Esophagus (tissue), 2 donors: ENCODE measurements around the gene RALGAPA2. TPM values are rescaled to one million over a fixed set of nuclear protein-coding genes. Genes with fewer than 3 reads are reported as not detected.

Source experiments
- H3K27ac ChIP-seq, 2 donors: one replicate each; pipeline ENCODE4 v1.5.1; 2013; ENCODE audit warnings: low read depth in 2 of 2, mild to moderate bottlenecking in 2 of 2, inconsistent platforms in 1 of 2, low read length in 1 of 2, moderate library complexity in 1 of 2
- H3K27me3 ChIP-seq, 2 donors: one replicate each; pipeline ENCODE4 v1.6.1; 2013; ENCODE audit warnings: low read length in 2 of 2, control low read depth in 1 of 2, mild to moderate bottlenecking in 1 of 2; ENCODE audit not compliant: insufficient read depth in 2 of 2, control insufficient read depth in 1 of 2
- H3K36me3 ChIP-seq, 2 donors: one replicate each; pipeline ENCODE4 v1.6.1; 2013; ENCODE audit warnings: low read length in 1 of 2; ENCODE audit not compliant: control insufficient read depth in 2 of 2, insufficient read depth in 2 of 2
- H3K4me1 ChIP-seq, 2 donors: one replicate each; pipeline ENCODE4 v1.6.1; 2013; ENCODE audit warnings: low read length in 1 of 2; ENCODE audit not compliant: control insufficient read depth in 2 of 2, insufficient read depth in 2 of 2
- H3K4me3 ChIP-seq, 2 donors: one replicate each; pipeline ENCODE4 v1.5.1; 2013; ENCODE audit warnings: low read length in 2 of 2, mild to moderate bottlenecking in 2 of 2, low read depth in 1 of 2, moderate library complexity in 1 of 2
- H3K9me3 ChIP-seq, 2 donors: one replicate each; pipeline ENCODE4 v1.6.1; 2013; ENCODE audit warnings: mild to moderate bottlenecking in 2 of 2, low read depth in 1 of 2, low read length in 1 of 2, moderate library complexity in 1 of 2; ENCODE audit not compliant: control insufficient read depth in 2 of 2, insufficient read depth in 1 of 2
- WGBS, 2 donors: extraction: QIAGEN DNeasy Blood & Tissue Kit; methylation state at CpG; one replicate each; pipeline ENCODE4 v1.1.7; 2013; 5-methylcytosine and 5-hydroxymethylcytosine counted together
- polyA plus RNA-seq, 2 donors: library from polyadenylated mRNA; stranded (reverse); fragments of 200-250 nt; gene quantifications; one replicate each; pipeline ENCODE4 v1.2.3, GENCODE V29; 2013
- donor health status: healthy with polysubstance abuse.
- donor health status: Bipolar disorder and iron deficiency.

RALGAPA2 gene
- polyA plus RNA-seq, 2 donors: 3.5 to 3.7 TPM

- 76 to 78% methylated on average over 5 of the region's 5 CpGs for WGBS, 2 donors
- Histone ChIP-seq H3K27me3 (no peaks in the 10 kb centered on the region), H3K9me3 (no peaks in the 10 kb centered on the region), H3K4me3 (no peak overlapping the region), H3K27ac (no peak overlapping the region), H3K36me3 (peaks cover 0 to 3% of the 10 kb centered on the region in 2 donors), H3K4me1 (no peaks in the 10 kb centered on the region)
Measured at GRCh38 chr20:20425823-20426654, 286.4 kb downstream of the RALGAPA2 start.

- no peaks in the 10 kb centered on the region for H3K9me3 ChIP-seq
- H3K4me1 ChIP-seq: no peaks in the 10 kb centered on the region
- 97 to 100% methylated on average over 1 of the region's 1 CpG for WGBS, 2 donors
- peaks cover 0 to 3% of the 10 kb centered on the region in 2 donors for H3K36me3 ChIP-seq
- no peak overlapping the region for H3K4me3 ChIP-seq
- H3K27ac ChIP-seq: no peak overlapping the region
- no peaks in the 10 kb centered on the region for H3K27me3 ChIP-seq
Measured at GRCh38 chr20:20423117-20423516, 289.3 kb downstream of the RALGAPA2 start.

DNA sequence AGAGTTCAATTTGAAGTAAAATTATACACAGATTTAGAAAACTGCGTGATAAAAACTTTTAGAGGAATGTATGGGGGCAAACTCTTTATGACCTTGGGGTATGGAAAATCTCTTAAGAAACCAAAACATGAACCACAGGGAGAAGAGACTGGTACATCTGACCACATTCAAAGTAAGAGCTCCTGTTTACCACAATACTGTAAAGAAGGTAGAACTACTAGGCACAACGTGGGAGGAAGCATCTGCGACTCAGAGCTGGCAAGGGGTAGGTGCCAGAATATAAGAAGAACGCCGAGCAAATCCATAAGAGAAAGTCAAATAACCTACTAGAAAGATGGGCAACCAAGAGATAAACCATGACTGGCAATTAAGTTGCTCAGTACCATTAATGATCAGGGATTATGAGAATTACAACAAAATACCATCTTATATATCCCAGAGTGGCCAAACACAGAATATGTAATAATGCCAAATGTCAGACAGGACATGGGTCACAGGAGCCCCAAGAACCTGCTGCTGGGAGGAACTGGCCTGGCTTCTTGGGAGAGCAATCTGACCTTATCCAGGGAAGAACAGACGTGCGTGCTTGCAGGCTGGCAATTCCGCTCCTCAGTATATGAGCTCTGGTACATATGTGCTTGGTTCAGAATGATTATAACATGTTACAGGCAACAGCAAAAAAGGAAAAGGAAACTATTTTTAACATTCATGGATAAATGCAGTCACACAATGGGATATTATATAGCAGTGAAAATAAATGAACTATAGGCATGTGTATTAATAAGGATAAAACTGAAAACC lies 294.4 kb downstream of the RALGAPA2 start:
- Histone ChIP-seq H3K4me3 (no peak overlapping the region), H3K27me3 (no peaks in the 10 kb centered on the region), H3K27ac (no peak overlapping the region), H3K9me3 (no peaks in the 10 kb centered on the region), H3K36me3 (peaks cover 0 to 2% of the 10 kb centered on the region in 2 donors), H3K4me1 (no peaks in the 10 kb centered on the region)
- WGBS, 2 donors: 92 to 95% methylated on average over 8 of the region's 8 CpGs

DNA sequence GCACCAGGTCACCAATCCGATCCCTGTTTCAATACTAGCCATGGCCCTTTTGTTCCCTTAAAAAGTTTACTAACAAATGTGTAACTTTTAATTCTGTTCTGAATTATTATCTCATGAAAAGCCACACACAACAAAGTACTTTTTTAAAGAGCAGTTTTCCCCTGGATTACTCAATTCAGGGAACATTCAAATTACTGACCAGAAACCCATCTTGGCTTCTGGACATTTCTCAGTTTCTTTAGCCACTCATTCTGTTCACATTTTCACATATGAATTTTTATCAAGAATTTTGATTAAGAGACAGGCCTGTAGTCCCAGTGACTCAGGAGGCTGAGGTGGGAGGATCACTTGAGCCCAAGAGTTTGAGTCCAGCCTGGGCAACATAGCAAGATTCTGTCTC lies 297.1 kb downstream of the RALGAPA2 start:
- peaks cover 0 to 2% of the 10 kb centered on the region in 2 donors for H3K36me3 ChIP-seq
- H3K4me3 ChIP-seq: no peak overlapping the region
- H3K9me3 ChIP-seq: no peaks in the 10 kb centered on the region
- no peaks in the 10 kb centered on the region for H3K4me1 ChIP-seq
- no peak overlapping the region for H3K27ac ChIP-seq
- no peaks in the 10 kb centered on the region for H3K27me3 ChIP-seq
- WGBS, 2 donors: 89 to 95% methylated on average over 1 of the region's 1 CpG

DNA sequence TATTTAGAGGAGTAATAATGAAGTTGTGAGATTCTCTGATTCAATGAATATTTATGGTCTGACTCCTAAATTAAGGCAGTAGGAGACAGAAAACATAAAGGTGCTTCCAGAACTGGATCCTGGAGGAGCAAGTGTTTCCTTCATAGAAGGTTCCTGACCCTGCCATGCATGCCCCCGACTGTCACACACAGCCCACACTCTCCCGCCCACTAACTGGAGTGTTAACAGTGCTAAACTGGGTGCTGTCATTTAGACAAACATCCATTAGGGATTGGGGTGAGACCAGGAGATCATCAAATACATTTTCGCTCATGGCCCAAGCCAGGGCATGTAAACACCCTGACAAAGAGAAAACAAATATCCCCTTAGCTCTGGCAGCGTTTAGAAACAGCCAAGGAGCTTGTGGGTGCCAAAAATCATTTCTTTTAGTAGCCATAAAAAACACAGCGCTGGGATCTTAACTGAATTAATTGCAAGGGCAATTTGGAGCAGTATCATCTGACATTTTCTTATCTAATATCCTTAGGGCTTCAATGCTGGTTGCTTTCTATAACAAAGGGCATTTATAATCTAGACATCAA lies 297.7 kb downstream of the RALGAPA2 start:
- no peaks in the 10 kb centered on the region for H3K27me3 ChIP-seq
- 66% methylated on average over 5 of the region's 5 CpGs for WGBS, 2 donors

GRCh38 chr20:20413810-20414281 lies 298.6 kb downstream of the RALGAPA2 start:
- H3K9me3 ChIP-seq: no peaks in the 10 kb centered on the region
- H3K4me1 ChIP-seq: no peaks in the 10 kb centered on the region
- 91 to 92% methylated on average over 21 of the region's 21 CpGs for WGBS, 2 donors
- peaks cover 0 to 6% of the 10 kb centered on the region in 2 donors for H3K36me3 ChIP-seq
- no peaks in the 10 kb centered on the region for H3K27me3 ChIP-seq
- H3K27ac ChIP-seq: no peak overlapping the region
- no peak overlapping the region for H3K4me3 ChIP-seq

More for the DNA sequence above, 297.7 kb downstream of the RALGAPA2 start:
- Histone ChIP-seq H3K27ac (no peak overlapping the region), H3K4me1 (no peaks in the 10 kb centered on the region), H3K9me3 (no peaks in the 10 kb centered on the region), H3K4me3 (no peak overlapping the region), H3K36me3 (peaks cover 0 to 2% of the 10 kb centered on the region in 2 donors)

GRCh38 chr20:20412750-20413149 lies 299.7 kb downstream of the RALGAPA2 start:
- Histone ChIP-seq H3K4me3 (no peak overlapping the region), H3K36me3 (peaks cover 0 to 7% of the 10 kb centered on the region in 2 donors), H3K4me1 (no peaks in the 10 kb centered on the region), H3K27ac (no peak overlapping the region), H3K27me3 (no peaks in the 10 kb centered on the region), H3K9me3 (no peaks in the 10 kb centered on the region)
- WGBS, 2 donors: 71 to 75% methylated on average over 9 of the region's 9 CpGs

GRCh38 chr20:20411836-20412235 lies 300.6 kb downstream of the RALGAPA2 start:
- H3K4me3 ChIP-seq: no peak overlapping the region
- 92 to 94% methylated on average over 17 of the region's 17 CpGs for WGBS, 2 donors
- H3K4me1 ChIP-seq: no peaks in the 10 kb centered on the region
- H3K27ac ChIP-seq: no peak overlapping the region
- H3K36me3 ChIP-seq: peaks cover 0 to 7% of the 10 kb centered on the region in 2 donors
- H3K9me3 ChIP-seq: no peaks in the 10 kb centered on the region
- H3K27me3 ChIP-seq: no peaks in the 10 kb centered on the region

- Histone ChIP-seq H3K27ac (no peak overlapping the region), H3K9me3 (no peaks in the 10 kb centered on the region)
- WGBS, 2 donors: 90 to 91% methylated on average over 12 of the region's 12 CpGs
Measured at GRCh38 chr20:20411402-20411801, 301.0 kb downstream of the RALGAPA2 start.

More at GRCh38 chr20:20411402-20411801, 301.0 kb downstream of the RALGAPA2 start:
- no peaks in the 10 kb centered on the region for H3K27me3 ChIP-seq
- no peak overlapping the region for H3K4me3 ChIP-seq
- peaks cover 0 to 7% of the 10 kb centered on the region in 2 donors for H3K36me3 ChIP-seq
- no peaks in the 10 kb centered on the region for H3K4me1 ChIP-seq
